Fibroblast of the conjunctiva (primary cell): ENCODE results near the gene ADGRA3.

Source experiments
- DNase-seq: peaks from one replicate; pipeline ENCODE4 v3.0.0-alpha.2; 2010; ENCODE audit warnings: low read depth

The ADGRA3 gene

GRCh38 chr4:22363787-22364186, 152.1 kb downstream of the ADGRA3 start:
- no peak for DNase-seq

GRCh38 chr4:22363036-22363435, 152.8 kb downstream of the ADGRA3 start:
- DNase-seq = no peak

GRCh38 chr4:22356987-22357596, 158.8 kb downstream of the ADGRA3 start:
- peak; percentile 9 for DNase-seq

- DNase-seq = no peak
These were observed 167.5 kb downstream of the ADGRA3 start for GRCh38 chr4:22348410-22348809.

GRCh38 chr4:22345678-22346077, 170.2 kb downstream of the ADGRA3 start:
- no peak for DNase-seq

GRCh38 chr4:22345055-22345454, 170.8 kb downstream of the ADGRA3 start:
- DNase-seq = no peak

GRCh38 chr4:22343606-22344005, 172.3 kb downstream of the ADGRA3 start:
- DNase-seq = no peak

GRCh38 chr4:22339491-22339890, 176.4 kb downstream of the ADGRA3 start:
- no peak for DNase-seq

GRCh38 chr4:22338796-22339195, 177.1 kb downstream of the ADGRA3 start:
- DNase-seq = no peak
